HG03442 (cell line): ENCODE data around the gene PIP4K2B.

Source experiments
- ATAC-seq: cut with Tn5 transposase; IDR thresholded peaks from one replicate; pipeline ENCODE4 v1.9.1; 2021; ENCODE audit warnings: mild to moderate bottlenecking, moderate library complexity; ENCODE audit not compliant: unreplicated experiment

The PIP4K2B gene

GRCh38 chr17:38746004-38746848 lies 53.1 kb downstream of the PIP4K2B start:
- no peak for ATAC-seq

GRCh38 chr17:38745545-38745944 lies 53.8 kb downstream of the PIP4K2B start:
- no peak for ATAC-seq

DNA sequence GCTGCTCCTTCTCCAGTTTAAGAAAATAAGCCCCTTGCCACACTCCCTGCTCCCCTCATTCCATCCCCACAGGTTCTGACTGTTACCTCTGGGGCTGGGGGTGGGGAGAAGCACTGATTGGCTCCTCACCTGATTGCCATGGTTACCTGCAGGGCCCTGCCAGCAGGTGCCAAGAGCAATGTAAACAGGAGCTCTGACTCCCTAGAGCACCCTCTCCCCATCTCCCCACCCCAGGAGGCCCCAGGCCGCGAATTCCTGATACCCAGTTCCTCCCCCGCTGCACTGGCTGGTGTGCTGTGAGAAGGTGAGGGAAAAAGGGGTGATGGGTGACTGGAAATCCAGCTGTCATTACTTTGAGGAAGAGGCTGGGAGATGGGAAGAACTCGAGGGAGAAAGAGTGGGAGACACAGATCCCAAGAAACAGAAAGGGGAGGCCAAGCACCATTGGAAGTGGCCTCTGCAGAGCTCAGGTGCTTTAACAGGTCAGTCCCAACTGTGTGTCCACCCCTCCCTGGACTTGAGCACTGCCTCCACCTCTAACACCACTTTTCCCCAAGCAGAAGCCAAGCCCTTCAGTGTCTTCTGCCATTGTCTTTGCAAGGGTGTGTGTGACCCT lies 55.7 kb downstream of the PIP4K2B start:
- no peak for ATAC-seq

DNA sequence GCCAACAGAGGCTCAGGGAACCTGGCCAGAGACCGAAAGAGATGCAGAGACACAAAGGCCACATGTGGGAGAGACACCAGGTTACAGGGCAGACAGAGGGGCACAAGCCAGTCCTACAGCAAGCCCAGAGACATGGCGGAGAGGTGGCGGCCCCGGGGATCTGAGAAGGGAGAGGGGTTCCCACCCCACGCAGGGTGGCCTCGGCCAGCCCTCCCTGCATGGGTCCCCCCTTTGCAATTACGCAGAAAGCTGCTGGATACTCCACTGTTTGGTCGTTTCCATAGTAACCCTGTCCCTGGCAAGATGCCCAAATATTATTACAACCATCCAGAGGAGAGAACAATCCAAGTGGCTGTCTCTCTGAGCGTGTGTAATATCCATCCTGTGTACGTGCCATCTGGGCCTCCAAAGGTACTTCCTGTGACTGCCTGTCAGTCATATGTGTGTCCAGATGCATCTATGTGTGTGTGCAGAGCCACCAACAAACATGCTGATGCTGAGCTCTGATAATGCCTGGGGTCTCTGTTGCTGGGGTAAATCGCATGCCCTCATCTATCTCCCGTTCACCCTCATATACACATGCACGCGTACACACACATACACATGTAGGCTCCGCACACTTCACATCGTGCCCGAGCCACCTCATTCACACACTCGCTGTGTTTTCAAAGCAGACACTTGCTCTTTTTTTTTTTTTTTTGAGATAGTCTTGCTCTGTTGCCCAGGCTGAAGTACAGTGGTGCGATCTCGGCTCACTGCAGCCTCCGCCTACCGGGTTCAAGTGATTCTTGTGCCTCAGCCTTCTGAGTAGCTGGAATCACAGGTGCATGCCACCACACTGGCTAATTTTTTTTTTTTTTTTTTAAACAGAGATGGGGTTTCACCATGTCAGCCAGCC lies 56.7 kb downstream of the PIP4K2B start:
- ATAC-seq = no peak

- ATAC-seq = no peak
These were observed 57.4 kb downstream of the PIP4K2B start for GRCh38 chr17:38741921-38742410.

DNA sequence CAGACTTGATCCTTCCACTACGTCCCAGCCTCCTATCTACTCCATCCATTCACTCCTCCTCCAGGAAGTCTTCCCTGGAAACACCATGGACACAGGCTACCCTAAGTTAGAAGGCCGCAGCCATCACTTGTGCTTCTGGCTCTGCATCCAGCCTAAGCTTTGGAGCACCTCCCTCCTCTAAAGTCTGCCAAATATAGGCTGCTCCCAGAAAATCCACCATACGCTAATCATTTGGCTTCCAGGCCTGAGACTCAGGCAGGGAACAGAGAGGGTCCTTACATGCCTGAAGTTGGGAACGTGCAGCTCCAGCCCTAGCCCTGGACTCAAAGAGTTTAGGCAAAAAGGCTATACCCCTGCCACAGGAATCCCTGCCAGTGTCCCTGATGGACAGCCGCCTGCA lies 57.9 kb downstream of the PIP4K2B start:
- no peak for ATAC-seq

DNA sequence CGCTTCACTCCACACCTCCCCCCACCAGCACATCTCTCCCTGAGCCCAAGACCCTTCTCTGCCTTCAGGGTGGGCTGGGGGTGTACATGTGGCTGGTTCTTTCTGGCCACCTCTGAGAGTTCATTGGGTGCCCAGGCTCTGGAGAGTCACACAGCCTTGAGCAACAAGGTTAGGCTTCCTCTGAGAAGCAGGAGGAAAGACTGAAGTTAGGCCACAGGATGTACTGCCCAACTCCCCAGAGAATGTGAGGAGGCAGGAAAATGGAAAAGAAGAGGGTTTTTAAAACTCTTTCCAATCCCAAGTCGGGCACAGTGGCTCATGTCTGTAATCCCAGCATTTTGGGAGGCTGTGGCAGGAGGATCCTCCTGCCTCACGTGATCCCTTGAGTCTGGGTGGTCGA lies 58.5 kb downstream of the PIP4K2B start:
- ATAC-seq = no peak

GRCh38 chr17:38740044-38740443 lies 59.3 kb downstream of the PIP4K2B start:
- no peak for ATAC-seq

DNA sequence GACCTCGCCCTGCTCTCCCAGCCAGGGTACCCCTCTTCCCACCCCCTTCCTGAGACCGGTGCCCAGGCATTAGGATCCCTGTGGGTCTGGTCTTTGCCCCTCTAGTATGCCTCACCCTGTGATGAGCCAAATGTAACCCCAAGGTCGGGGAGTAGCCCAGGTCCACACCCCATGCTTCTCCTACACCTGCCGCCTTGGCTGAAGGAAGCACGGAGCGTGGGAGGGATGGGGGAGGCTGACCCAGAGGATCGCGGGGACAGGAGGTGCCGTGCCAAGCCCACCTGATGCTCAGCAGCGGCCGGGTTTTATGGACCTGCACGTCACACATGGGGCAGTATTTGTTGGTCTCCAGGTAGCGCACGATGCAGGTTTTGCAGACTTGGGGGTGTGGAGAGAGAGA lies 60.1 kb downstream of the PIP4K2B start:
- ATAC-seq = no peak

DNA sequence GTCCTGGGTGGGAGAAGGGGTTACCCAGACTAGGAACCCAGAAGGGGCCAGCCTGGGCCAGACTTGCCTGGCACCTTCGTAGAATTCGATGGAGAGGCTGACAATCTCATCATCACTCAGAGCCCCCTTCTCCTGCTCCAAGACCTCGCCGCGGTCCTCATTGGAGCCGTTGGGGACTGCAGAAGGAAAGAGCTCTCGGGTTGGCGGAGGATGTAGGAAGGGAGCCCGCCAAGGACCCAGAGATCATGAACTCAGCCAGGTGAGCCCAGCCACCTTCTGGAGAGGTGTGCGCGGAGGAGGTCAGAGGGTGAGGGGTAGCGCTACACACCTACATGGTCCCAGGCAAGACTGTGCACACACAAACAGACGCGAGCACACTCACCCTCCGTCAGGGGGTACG lies 60.7 kb downstream of the PIP4K2B start:
- ATAC-seq = no peak

DNA sequence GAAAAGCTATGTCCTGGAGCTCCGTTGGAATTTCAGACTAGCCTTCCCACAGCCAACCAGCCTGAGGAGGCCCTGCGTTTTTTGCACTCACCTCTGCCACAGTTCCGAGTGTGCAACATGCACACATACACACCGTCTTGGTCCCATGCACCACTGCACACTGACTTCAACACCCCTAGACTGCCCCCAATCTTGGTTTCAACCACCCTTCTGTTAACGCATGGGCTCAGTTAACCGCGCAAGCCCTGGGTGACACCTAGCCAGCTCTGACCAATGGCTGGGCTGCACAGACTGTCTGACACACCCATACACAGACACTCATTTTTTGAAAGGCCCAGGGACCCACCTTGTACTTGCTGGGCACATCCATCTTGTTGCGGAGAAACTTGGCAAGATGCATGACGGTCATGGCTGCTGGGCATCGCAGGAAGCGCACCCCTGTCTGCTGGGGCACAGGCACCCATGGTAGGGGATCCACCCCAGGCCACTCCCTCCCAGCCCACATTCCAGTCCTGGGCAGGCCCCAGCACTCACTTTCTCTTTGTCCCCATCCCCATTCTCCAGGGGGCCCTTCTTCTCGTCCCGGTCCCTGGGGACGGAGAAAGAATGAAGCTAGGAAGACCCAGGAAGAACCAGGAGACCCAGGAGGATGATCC lies 61.2 kb downstream of the PIP4K2B start:
- no peak for ATAC-seq

GRCh38 chr17:38735161-38735997 lies 64.0 kb downstream of the PIP4K2B start:
- ATAC-seq = no peak

GRCh38 chr17:38733982-38734973 lies 65.1 kb downstream of the PIP4K2B start:
- ATAC-seq = no peak

GRCh38 chr17:38733282-38733981 lies 65.9 kb downstream of the PIP4K2B start:
- ATAC-seq = no peak

DNA sequence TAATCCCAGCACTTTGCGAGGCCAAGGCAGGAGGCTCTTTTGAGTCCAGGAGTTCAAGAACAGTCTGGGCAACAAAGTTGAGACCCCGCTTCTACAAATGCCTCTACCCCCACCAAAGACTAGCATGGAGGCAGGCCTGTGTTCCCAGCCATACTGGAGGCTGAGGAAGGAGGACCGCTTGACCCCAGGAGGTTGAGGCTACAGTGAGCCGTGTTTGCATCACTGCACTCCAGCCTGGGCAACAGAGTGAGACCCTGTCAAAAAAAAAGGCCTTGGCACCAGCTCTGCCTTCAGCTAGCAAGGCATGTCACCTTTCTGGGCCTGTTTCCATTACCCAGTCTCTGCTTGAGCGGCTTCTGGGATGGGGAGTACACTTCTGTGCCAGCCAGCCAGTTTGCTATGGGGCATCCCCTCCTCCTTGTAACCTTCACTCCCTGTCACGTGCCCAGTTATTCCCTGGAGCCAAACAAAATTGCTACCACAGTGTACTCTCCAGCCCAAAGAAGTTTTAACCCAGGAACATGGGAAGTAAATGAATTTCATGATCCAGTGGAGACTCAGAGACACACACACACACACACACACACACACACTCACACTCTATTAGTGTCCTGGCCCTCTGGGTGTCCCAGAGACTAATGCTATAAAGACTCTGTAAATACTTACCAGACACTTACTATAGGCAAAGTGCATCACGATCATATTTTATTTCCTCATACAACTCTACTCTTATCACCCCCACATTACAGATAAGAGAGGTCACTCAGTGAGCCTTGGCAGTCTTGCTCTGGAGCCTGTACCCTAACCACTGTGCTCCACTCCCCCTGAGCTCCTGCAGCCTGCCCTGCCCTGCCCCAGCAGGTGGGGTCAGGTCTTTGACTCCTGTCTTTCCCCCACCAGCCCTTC lies 66.7 kb downstream of the PIP4K2B start:
- ATAC-seq = no peak

DNA sequence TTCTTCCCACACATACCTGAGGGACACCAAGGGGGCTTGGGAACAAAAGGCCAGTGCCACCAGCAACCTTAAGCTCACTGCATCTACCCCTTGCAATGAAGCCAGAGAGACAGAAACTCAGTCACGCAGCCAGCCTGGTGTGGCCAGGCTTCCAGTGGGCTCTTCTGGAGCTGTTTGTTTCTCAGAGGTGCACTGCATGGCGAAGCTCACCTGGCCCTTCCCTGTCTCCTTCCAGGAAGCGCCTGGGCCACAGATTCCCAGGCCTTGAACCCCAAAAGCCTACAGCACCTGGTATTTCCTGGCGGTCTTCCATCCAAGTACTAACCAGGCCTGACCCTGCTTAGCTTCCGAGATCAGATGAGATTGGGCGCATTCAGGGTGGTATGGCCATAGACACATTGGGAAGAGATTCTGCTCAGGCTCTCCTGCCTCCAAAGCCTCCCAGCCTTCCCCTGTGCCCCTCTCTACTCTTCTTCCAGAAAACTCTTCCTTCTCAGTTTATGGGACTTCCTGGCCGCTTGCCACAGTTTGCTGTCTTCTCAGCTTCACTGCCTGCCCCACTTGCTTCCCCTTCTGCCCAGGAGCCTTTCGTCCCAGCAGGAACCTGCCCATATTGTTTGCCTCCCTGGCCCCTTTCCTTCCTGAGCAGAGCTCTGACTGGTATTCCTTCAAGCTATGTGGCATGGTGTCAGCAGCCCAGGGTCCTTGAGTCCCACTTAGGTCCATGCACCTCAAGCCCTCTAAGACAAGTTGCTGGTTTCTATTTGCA lies 67.6 kb downstream of the PIP4K2B start:
- ATAC-seq = no peak
